MCF 10A (cell line): ENCODE measurements around the gene PYGM. TPM values are rescaled to one million over a fixed set of nuclear protein-coding genes. Genes with fewer than 3 reads are reported as not detected.

Source experiments
- BruUV-seq: library from RNA; stranded (reverse); fragments of 400-500 nt; replicated peaks from 2 replicates; lab custom pipeline; 2021; lab: Mats Ljungman, UMichigan
- CTCF ChIA-PET: fragments of 300-600 bp; sonication (Branson Sonifier 250); formaldehyde crosslinking; extraction: SDS; loops from one replicate; lab custom pipeline; 2021; ENCODE audit warnings: antibody characterized with exemption, inconsistent platforms; lab: Yijun Ruan, JAX
- POLR2A ChIA-PET: fragments of 300-600, 350-650 bp; sonication (Branson Sonifier 250); formaldehyde crosslinking; extraction: SDS; loops from one replicate; lab custom pipeline; 2020; ENCODE audit warnings: antibody characterized with exemption, inconsistent platforms; lab: Yijun Ruan, JAX
- DNase-seq: peaks from one replicate; pipeline ENCODE4 v3.0.0-alpha.2; 2018; ENCODE audit not compliant: unreplicated experiment
- H3K27ac Mint-ChIP-seq: one replicate; pipeline ENCODE4 v1.8.0; 2022; ENCODE audit warnings: mild to moderate bottlenecking, low read depth, mixed read lengths; ENCODE audit not compliant: unreplicated experiment
- H3K27me3 Mint-ChIP-seq: one replicate; pipeline ENCODE4 v1.8.0; 2022; ENCODE audit warnings: mixed read lengths; ENCODE audit not compliant: insufficient read depth, unreplicated experiment
- H3K36me3 Mint-ChIP-seq: one replicate; pipeline ENCODE4 v1.8.0; 2022; ENCODE audit warnings: mild to moderate bottlenecking, moderate library complexity, mixed read lengths; ENCODE audit not compliant: insufficient read depth, unreplicated experiment
- H3K4me1 Mint-ChIP-seq: one replicate; pipeline ENCODE4 v1.8.0; 2022; ENCODE audit warnings: mixed read lengths; ENCODE audit not compliant: insufficient read depth, unreplicated experiment
- H3K4me3 Mint-ChIP-seq: one replicate; pipeline ENCODE4 v1.8.0; 2022; ENCODE audit warnings: mild to moderate bottlenecking, moderate library complexity, mixed read lengths; ENCODE audit not compliant: unreplicated experiment
- H3K9me3 Mint-ChIP-seq: one replicate; pipeline ENCODE4 v1.8.0; 2022; ENCODE audit warnings: mixed read lengths; ENCODE audit not compliant: unreplicated experiment
- intact Hi-C: fragments of 100-400 bp; cut with micrococcal nuclease; formaldehyde crosslinking; loops from 2 replicates; pipeline ENCODE4 v1.14.1; 2022
- total RNA-seq: library from RNA; stranded (reverse); gene quantifications from 2 replicates; pipeline ENCODE4 v1.2.3, GENCODE V29; 2022
- TF ChIP-seq, protein P1 (sequence below): fragments of 200-600 bp; IDR thresholded peaks from one replicate; pipeline ENCODE4 v1.8.0; 2022; ENCODE audit warnings: antibody characterized with exemption, mild to moderate bottlenecking; ENCODE audit not compliant: unreplicated experiment

The PYGM gene
- total RNA-seq, 1 experiment from 2014 or later = 0.09 TPM

GRCh38 chr11:64743591-64744543 lies 15.9 kb downstream of the PYGM start, which contains the start of gene RASGRP2:
Gene RASGRP2 (minus strand): TSS chr11:64744142. CDS start chr11:64742866, 1,276 bp downstream.
- Mint-ChIP-seq H3K9me3 (no peaks in the 10 kb centered on the region), H3K36me3 (no peaks in the 10 kb centered on the region), H3K27ac (no peak within 1 kb of the TSS), H3K4me1 (peaks cover 8% of the 10 kb centered on the region), H3K4me3 (peak within 1 kb of the TSS; percentile 14), H3K27me3 (peaks cover 50% of the 10 kb centered on the region)
- intact Hi-C loops = no loop called here
- POLR2A ChIA-PET = interaction anchor here (1.2 kb wide), 1 partner anchor 9 kb away, joined by 3 read pairs; no protein-coding TSS in a partner anchor
- no peak for DNase-seq
- no TSS peak for BruUV-seq
- TF ChIP-seq, protein P1, sequence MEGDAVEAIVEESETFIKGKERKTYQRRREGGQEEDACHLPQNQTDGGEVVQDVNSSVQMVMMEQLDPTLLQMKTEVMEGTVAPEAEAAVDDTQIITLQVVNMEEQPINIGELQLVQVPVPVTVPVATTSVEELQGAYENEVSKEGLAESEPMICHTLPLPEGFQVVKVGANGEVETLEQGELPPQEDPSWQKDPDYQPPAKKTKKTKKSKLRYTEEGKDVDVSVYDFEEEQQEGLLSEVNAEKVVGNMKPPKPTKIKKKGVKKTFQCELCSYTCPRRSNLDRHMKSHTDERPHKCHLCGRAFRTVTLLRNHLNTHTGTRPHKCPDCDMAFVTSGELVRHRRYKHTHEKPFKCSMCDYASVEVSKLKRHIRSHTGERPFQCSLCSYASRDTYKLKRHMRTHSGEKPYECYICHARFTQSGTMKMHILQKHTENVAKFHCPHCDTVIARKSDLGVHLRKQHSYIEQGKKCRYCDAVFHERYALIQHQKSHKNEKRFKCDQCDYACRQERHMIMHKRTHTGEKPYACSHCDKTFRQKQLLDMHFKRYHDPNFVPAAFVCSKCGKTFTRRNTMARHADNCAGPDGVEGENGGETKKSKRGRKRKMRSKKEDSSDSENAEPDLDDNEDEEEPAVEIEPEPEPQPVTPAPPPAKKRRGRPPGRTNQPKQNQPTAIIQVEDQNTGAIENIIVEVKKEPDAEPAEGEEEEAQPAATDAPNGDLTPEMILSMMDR = peak; percentile 53
- CTCF ChIA-PET = interaction anchor here (0.6 to 3.6 kb wide), 8 partner anchors 8 to 186 kb away, joined by 3 to 20 read pairs (median 4); no protein-coding TSS in a partner anchor

DNA sequence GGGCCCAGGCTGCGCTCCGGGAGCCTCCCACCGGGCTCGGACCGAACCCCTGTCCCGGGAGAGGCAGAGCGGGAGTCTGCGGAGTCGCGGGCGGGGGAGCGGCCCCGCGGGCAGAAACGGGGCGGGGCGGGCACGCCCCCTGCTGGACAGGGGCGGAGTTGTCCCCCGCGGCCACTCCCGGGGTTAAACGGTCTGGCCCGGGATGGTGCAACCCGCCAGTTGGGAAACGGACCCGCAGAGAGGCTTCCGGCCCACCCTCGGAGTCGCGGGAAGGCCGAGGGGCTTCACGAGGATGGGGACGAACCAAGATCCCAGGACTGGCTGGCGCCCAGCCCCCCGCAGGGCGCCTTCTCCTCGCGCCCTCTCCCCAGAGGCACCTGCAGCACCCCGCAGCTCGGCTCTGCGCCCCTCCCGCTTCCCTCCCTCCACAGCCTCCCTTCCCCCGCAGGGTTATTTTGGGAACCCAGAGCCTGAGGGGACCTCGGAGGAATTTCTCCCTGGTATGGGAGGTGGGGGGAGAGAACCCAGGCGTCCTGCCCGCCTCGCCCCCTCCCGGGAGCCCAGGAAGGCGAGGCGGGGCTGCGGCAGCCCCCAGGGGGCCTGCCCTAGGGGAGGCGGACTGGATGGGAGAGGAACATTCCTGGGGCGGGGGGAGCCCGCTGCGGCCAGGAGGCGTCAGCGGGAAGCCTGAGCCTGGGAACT lies 16.7 kb downstream of the PYGM start:
- Mint-ChIP-seq H3K36me3 (no peaks in the 10 kb centered on the region), H3K4me3 (peak overlapping the region; percentile 14), H3K9me3 (no peaks in the 10 kb centered on the region), H3K27me3 (peaks cover 55% of the 10 kb centered on the region), H3K4me1 (peaks cover 8% of the 10 kb centered on the region), H3K27ac (no peak overlapping the region)
- TF ChIP-seq, protein P1 = peak; percentile 93
- CTCF ChIA-PET = interaction anchor here (0.6 to 3.6 kb wide), 12 partner anchors 7 to 185 kb away, joined by 3 to 20 read pairs (median 4); partner anchors contain the start of gene PYGM
- BruUV-seq = no TSS peak
- DNase-seq = peak; percentile 38
- intact Hi-C loops = no loop called here
- POLR2A ChIA-PET = interaction anchor here (1.2 kb wide), 1 partner anchor 9 kb away, joined by 3 read pairs; no protein-coding TSS in a partner anchor

- Mint-ChIP-seq H3K27ac (no peak overlapping the region), H3K4me3 (no peak overlapping the region), H3K4me1 (peaks cover 8% of the 10 kb centered on the region), H3K9me3 (no peaks in the 10 kb centered on the region), H3K36me3 (no peaks in the 10 kb centered on the region), H3K27me3 (peaks cover 57% of the 10 kb centered on the region)
- intact Hi-C loops = no loop called here
- DNase-seq = no peak
- no TSS peak for BruUV-seq
- ChIA-PET POLR2A (no interaction called here), CTCF (interaction anchor here (0.5 to 3.6 kb wide), 14 partner anchors 9 to 947 kb away, joined by 3 to 20 read pairs (median 4); partner anchors contain the start of gene PYGM)
- TF ChIP-seq, protein P1 = no peak
Observed at GRCh38 chr11:64742087-64742888, 17.5 kb downstream of the PYGM start.
